Endothelial cell of umbilical vein (primary cell): ENCODE data around the gene TMEM109. TPM values are rescaled to one million over a fixed set of nuclear protein-coding genes. Genes with fewer than 3 reads are reported as not detected.

Experiments
- BruUV-seq: library from RNA; stranded (reverse); fragments of 400-500 nt; replicated peaks from 2 replicates; lab custom pipeline; 2021; lab: Mats Ljungman, UMichigan
- CTCF ChIA-PET: fragments of 300-600, 350-600 bp; sonication (Branson Sonifier 250); formaldehyde crosslinking; loops from one replicate; lab custom pipeline; 2021; ENCODE audit warnings: antibody characterized with exemption, inconsistent platforms; lab: Charles Lee
- POLR2A ChIA-PET: fragments of 300-600, 350-600 bp; sonication (Branson Sonifier 250); formaldehyde crosslinking; loops from one replicate; lab custom pipeline; 2021; ENCODE audit warnings: antibody characterized with exemption, inconsistent platforms; lab: Charles Lee
- DNase-seq: peaks from one replicate; pipeline ENCODE4 v3.0.0-alpha.2; 2011; ENCODE audit warnings: low read depth, low spot score
- FAIRE-seq: peaks from 2 replicates; lab custom pipeline; 2011; peaks lifted over from hg19 to GRCh38; lab: Jason Lieb, UNC
- H2AFZ ChIP-seq: 2 replicates; pipeline ENCODE4 v1.6.0; 2012; ENCODE audit warnings: low read depth, low read length, control low read depth, inconsistent platforms
- H3K27ac ChIP-seq: 2 replicates; pipeline ENCODE4 v1.5.1; 2011; ENCODE audit warnings: low read depth, mild to moderate bottlenecking, control low read depth, low read length, moderate library complexity; ENCODE audit not compliant: insufficient read depth
- H3K27me3 ChIP-seq, 2 experiments: 2 replicates each; pipeline versions ENCODE4 v1.6.0 to v1.6.1; 2011; ENCODE audit warnings: low read length in 2 of 2, mixed read lengths in 1 of 2; ENCODE audit not compliant: control insufficient read depth in 2 of 2, insufficient read depth in 2 of 2
- H3K36me3 ChIP-seq, 2 experiments: 2 replicates in 1 of 2; 3 replicates in 1 of 2; pipeline ENCODE4 v1.5.1; 2011; ENCODE audit warnings: low read length in 2 of 2, mild to moderate bottlenecking in 1 of 2, moderate library complexity in 1 of 2; ENCODE audit not compliant: control insufficient read depth in 2 of 2, insufficient read depth in 2 of 2; ENCODE audit errors: extremely low read depth in 1 of 2
- H3K4me1 ChIP-seq: 3 replicates; pipeline ENCODE4 v1.5.1; 2011; ENCODE audit warnings: mild to moderate bottlenecking, low read length; ENCODE audit not compliant: control insufficient read depth, insufficient read depth; ENCODE audit errors: extremely low read depth
- H3K4me2 ChIP-seq: 2 replicates; pipeline ENCODE4 v1.6.1; 2011; ENCODE audit warnings: low read length, control low read depth, mixed read lengths; ENCODE audit not compliant: insufficient read depth
- H3K4me3 ChIP-seq, 3 experiments: fragments of 200-600 bp in 1 of 3; sonication (generic), shearing (Covaris generic) in 1 of 3; replicated peaks in 1 of 3; 2 replicates each; pipeline ENCODE4 v1.5.1; 2011 to 2016; ENCODE audit warnings: control low read depth in 3 of 3, low read length in 3 of 3, mild to moderate bottlenecking in 2 of 3, inconsistent platforms in 1 of 3, low read depth in 1 of 3, moderate library complexity in 1 of 3; ENCODE audit not compliant: insufficient read depth in 1 of 3
- H3K79me2 ChIP-seq: 2 replicates; pipeline ENCODE4 v1.6.0; 2012; ENCODE audit warnings: low read length, inconsistent platforms; ENCODE audit not compliant: control insufficient read depth, insufficient read depth
- H3K9ac ChIP-seq: replicated peaks from 2 replicates; pipeline ENCODE3; 2011; ENCODE audit warnings: low read length, control low read depth; ENCODE audit not compliant: insufficient read depth; ENCODE audit errors: extremely low read depth
- H3K9me1 ChIP-seq: replicated peaks from 3 replicates; pipeline ENCODE4 v1.6.0; 2011; ENCODE audit warnings: mild to moderate bottlenecking, low read length; ENCODE audit not compliant: control insufficient read depth, insufficient read depth; ENCODE audit errors: extremely low read depth
- H3K9me3 ChIP-seq: replicated peaks from 2 replicates; pipeline ENCODE4 v1.5.1; 2012; ENCODE audit warnings: low read length, inconsistent platforms; ENCODE audit not compliant: control insufficient read depth, insufficient read depth
- H4K20me1 ChIP-seq: replicated peaks from 2 replicates; pipeline ENCODE3; 2011; ENCODE audit warnings: mild to moderate bottlenecking, low read length; ENCODE audit not compliant: control insufficient read depth, insufficient read depth; ENCODE audit errors: extremely low read depth
- CTCF ChIP-seq, 2 donors: IDR thresholded peaks; 1 replicate in 1 of 2; 2 replicates in 1 of 2; pipeline ENCODE4 v1.5.1; 2011; ENCODE audit warnings: low read length in 2 of 2, mild to moderate bottlenecking in 2 of 2, moderate library complexity in 2 of 2, control low read depth in 1 of 2, inconsistent platforms in 1 of 2, low read depth in 1 of 2; ENCODE audit not compliant: insufficient read depth in 1 of 2; ENCODE audit errors: extremely low read depth in 1 of 2
- EZH2 ChIP-seq: IDR thresholded peaks from 2 replicates; pipeline ENCODE4 v1.6.1; 2012; ENCODE audit warnings: borderline replicate concordance, low read depth, mild to moderate bottlenecking, moderate library complexity, low read length, inconsistent platforms; ENCODE audit not compliant: severe bottlenecking
- FOS ChIP-seq: IDR thresholded peaks from 2 replicates; pipeline ENCODE4 v1.6.1; 2011; ENCODE audit warnings: mild to moderate bottlenecking, low read length, moderate library complexity, borderline replicate concordance; ENCODE audit not compliant: insufficient read depth
- GATA2 ChIP-seq: IDR thresholded peaks from 2 replicates; pipeline ENCODE4 v1.7.0; 2011; ENCODE audit warnings: low read depth, mild to moderate bottlenecking, moderate library complexity, mixed read lengths, low read length; ENCODE audit not compliant: insufficient read length, insufficient read depth
- JUN ChIP-seq: IDR thresholded peaks from 2 replicates; pipeline ENCODE4 v1.6.1; 2011; ENCODE audit warnings: borderline replicate concordance, low read depth; ENCODE audit not compliant: insufficient read length, insufficient read depth
- MAX ChIP-seq: IDR thresholded peaks from 2 replicates; pipeline ENCODE4 v1.6.1; 2011; ENCODE audit not compliant: insufficient read depth, insufficient read length
- MYC ChIP-seq: IDR thresholded peaks from one replicate; pipeline ENCODE4 v1.6.1; 2011; ENCODE audit warnings: mild to moderate bottlenecking, low read depth, low read length
- POLR2A ChIP-seq: IDR thresholded peaks from 2 replicates; pipeline ENCODE4 v1.6.1; 2012; ENCODE audit warnings: low read depth, mild to moderate bottlenecking, control low read depth, low read length
- POLR2AphosphoS5 ChIP-seq: IDR thresholded peaks from 2 replicates; pipeline ENCODE4 v1.6.1; 2012; ENCODE audit warnings: low read depth, mild to moderate bottlenecking, control low read depth, low read length, moderate library complexity; ENCODE audit not compliant: insufficient read depth
- dilution Hi-C: fragments of 300-500 bp; cut with MboI; formaldehyde crosslinking; loops from one replicate; pipeline ENCODE4 v1.15.0; 2019; ENCODE audit warnings: low sequenced_read_pairs; ENCODE audit not compliant: extremely low pct_ligation_motif_present
- intact Hi-C: fragments of 100-400 bp; cut with micrococcal nuclease; formaldehyde crosslinking; loops from one replicate; pipeline ENCODE4 v1.10.0; 2022
- polyA plus RNA-seq, 4 experiments: library from polyadenylated mRNA; depleted of rRNA in 3 of 4; stranded (reverse) in 3 of 4; unstranded in 1 of 4; fragments of >200 nt; gene quantifications; 2 replicates each; pipeline versions ENCODE4 v1.2.1 to v1.2.3, GENCODE V29; 2011 to 2012; ENCODE audit warnings: missing spikeins in 1 of 4
- total RNA-seq: library from RNA; stranded (reverse); gene quantifications from 2 replicates; pipeline ENCODE4 v1.2.3, GENCODE V29; 2021

Gene TMEM109
- total and polyA plus RNA-seq, 2 donors (not counting 3 experiments of a cell fraction or from before 2014, with no cell fraction given), result 143 to 192 TPM

GRCh38 chr11:60910281-60910687, 3.7 kb upstream of the TMEM109 start:
- Histone ChIP-seq H3K4me3 (no peak overlapping the region), H3K9me3 (no peaks in the 10 kb centered on the region), H3K27me3 (peaks cover 0 to 6% of the 10 kb centered on the region in 2 experiments), H4K20me1 (no peaks in the 10 kb centered on the region), H3K4me1 (peaks cover 26% of the 10 kb centered on the region), H3K4me2 (no peak overlapping the region), H3K79me2 (peaks cover 19% of the 10 kb centered on the region), H3K9me1 (no peaks in the 10 kb centered on the region), H3K9ac (no peak overlapping the region), H3K27ac (no peak overlapping the region), H3K36me3 (no peaks in the 10 kb centered on the region), H2AFZ (no peak overlapping the region)
- DNase-seq (no peak), FAIRE-seq (no peak)
- CTCF ChIA-PET, result interaction anchor here (1.5 kb wide), 2 partner anchors 11 to 79 kb away, joined by 4 to 6 read pairs; no protein-coding TSS in a partner anchor
- POLR2A ChIA-PET, result no interaction called here
- BruUV-seq, result no TSS peak
- no peak for TF ChIP-seq CTCF (IDR thresholded peaks at IDR 0.05; ENCODE audit: extremely low read depth in 1 of 2, insufficient read depth in 1 of 2, low read depth in 1 of 2, low read length in 2 of 2)
- no peak for TF ChIP-seq JUN
- no peak for TF ChIP-seq MYC
- dilution Hi-C loops (no loop called here), intact Hi-C loops (loop anchor here (10.0 kb wide), 1 partner anchor 225 kb away; no protein-coding TSS in a partner anchor)

- Histone ChIP-seq H3K9me3 (no peaks in the 10 kb centered on the region), H3K4me2 (no peak overlapping the region), H4K20me1 (no peaks in the 10 kb centered on the region), H3K27ac (no peak overlapping the region), H3K36me3 (no peaks in the 10 kb centered on the region), H2AFZ (peak overlapping the region; percentile 16), H3K9ac (no peak overlapping the region), H3K79me2 (peaks cover 17% of the 10 kb centered on the region), H3K4me3 (no peak overlapping the region), H3K4me1 (peaks cover 28% of the 10 kb centered on the region), H3K27me3 (peaks cover 0 to 6% of the 10 kb centered on the region in 2 experiments), H3K9me1 (no peaks in the 10 kb centered on the region)
- dilution Hi-C loops, result no loop called here
- TF ChIP-seq MAX (no peak), POLR2A (no peak), FOS (no peak), EZH2 (no peak), JUN (no peak), MYC (no peak), POLR2AphosphoS5 (no peak), GATA2 (no peak), CTCF (IDR thresholded peaks at IDR 0.05; ENCODE audit: extremely low read depth in 1 of 2, insufficient read depth in 1 of 2, low read depth in 1 of 2, low read length in 2 of 2) (no peak)
- peak; percentile 56 for FAIRE-seq
- DNase-seq, result no peak
- BruUV-seq, result no TSS peak
- CTCF ChIA-PET, result interaction anchor here (1.5 kb wide), 1 partner anchor 11 kb away, joined by 6 read pairs; no protein-coding TSS in a partner anchor
- intact Hi-C loops, result loop anchor here (10.0 kb wide), 1 partner anchor 224 kb away; no protein-coding TSS in a partner anchor
- POLR2A ChIA-PET, result no interaction called here
Measured at GRCh38 chr11:60910711-60911380, 3.1 kb upstream of the TMEM109 start.
